Uterus (tissue), 4 donors: ENCODE results near the gene LYPD6. TPM values are rescaled to one million over a fixed set of nuclear protein-coding genes. Genes with fewer than 3 reads are reported as not detected.

Experiments used
- DNase-seq, 2 donors: peaks; one replicate each; pipeline ENCODE4 v3.0.0-alpha.2; 2019 to 2020
- H3K27ac ChIP-seq, 2 donors: fragments of 200-600 bp; sonication (generic); 1 replicate in 1 of 2; 2 replicates in 1 of 2; pipeline ENCODE4 v1.5.1; 2016 to 2018
- H3K27me3 ChIP-seq, 2 donors: fragments of 200-600 bp; sonication (generic); one replicate each; pipeline ENCODE4 v1.5.1; 2018 to 2019; ENCODE audit warnings: control low read depth in 1 of 2
- H3K36me3 ChIP-seq, 2 donors: fragments of 200-600 bp; sonication (generic); one replicate each; pipeline ENCODE4 v1.5.1; 2019; ENCODE audit warnings: control low read depth in 1 of 2
- H3K4me1 ChIP-seq, 2 donors: fragments of 200-600 bp; sonication (generic); one replicate each; pipeline ENCODE4 v1.5.1; 2018 to 2019; ENCODE audit warnings: control low read depth in 1 of 2
- H3K4me3 ChIP-seq, 2 donors: fragments of 200-600 bp; sonication (generic); 1 replicate in 1 of 2; 2 replicates in 1 of 2; pipeline ENCODE4 v1.5.1; 2018 to 2019; ENCODE audit warnings: mild to moderate bottlenecking in 1 of 2
- H3K9me3 ChIP-seq, 2 donors: fragments of 200-600 bp; sonication (generic); one replicate each; pipeline ENCODE4 v1.5.1; 2019; ENCODE audit warnings: control low read depth in 1 of 2
- POLR2A ChIP-seq, 2 donors: fragments of 450-650 bp; IDR thresholded peaks; one replicate each; pipeline ENCODE4 v1.6.1; 2016; ENCODE audit warnings: antibody characterized with exemption in 2 of 2, mild to moderate bottlenecking in 1 of 2, moderate library complexity in 1 of 2
- intact Hi-C: fragments of 100-400 bp; cut with DNase I; formaldehyde crosslinking; loops from one replicate; pipeline ENCODE4 v1.15.1; 2023; ENCODE audit warnings: low total_unique reads
- total RNA-seq, 4 donors: library from RNA; depleted of rRNA in 3 of 4; stranded (reverse); fragments of >200 nt in 3 of 4; gene quantifications; one replicate each; pipeline versions ENCODE4 v1.1.0 to v1.2.4, GENCODE V29; 2014 to 2023
- TF ChIP-seq, protein P1 (sequence below), 4 experiments: fragments of 200-600 bp in 2 of 4; fragments of 450-650 bp in 2 of 4; sonication (generic) in 2 of 4; IDR thresholded peaks; one replicate each; pipeline ENCODE4 v1.5.1; 2016 to 2019; ENCODE audit warnings: antibody characterized with exemption in 4 of 4, mild to moderate bottlenecking in 2 of 4, moderate library complexity in 1 of 4
- donor health status: DM: yes; HTN: yes; CAD: no.

Gene LYPD6
- total RNA-seq, 4 donors from 2014 or later, result 0.29 to 23.7 (median 1.7) TPM

DNA sequence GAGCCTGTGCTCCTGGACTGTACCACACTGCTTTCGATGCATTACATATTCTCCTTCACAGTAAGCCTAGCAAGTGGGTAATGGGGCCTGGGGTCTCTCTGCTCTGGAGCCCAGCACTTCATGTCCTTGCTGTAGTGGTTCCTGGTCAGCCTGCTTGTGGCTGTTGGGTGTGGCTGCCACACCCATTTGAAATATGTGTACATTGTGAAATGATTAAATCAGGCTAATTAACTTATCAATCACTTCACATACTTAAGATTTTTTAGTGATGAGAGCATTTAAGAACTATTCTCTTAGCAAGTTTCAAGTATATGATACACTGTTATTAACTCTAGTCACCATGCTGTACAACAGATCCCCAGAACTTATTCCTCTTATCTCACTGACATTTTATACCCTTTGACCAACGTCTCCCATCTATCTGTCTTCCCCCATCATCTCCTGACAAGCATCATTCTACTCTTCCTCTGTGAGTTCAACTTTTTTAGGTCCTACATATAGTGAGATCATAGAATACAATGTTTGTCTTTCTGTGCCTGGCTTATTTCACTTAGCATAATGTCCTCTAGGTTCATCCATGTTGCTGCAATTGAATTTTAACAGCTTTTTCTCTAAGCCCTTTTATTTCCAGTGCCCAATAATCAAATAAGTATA is 92.1 kb downstream of the LYPD6 start:
- intact Hi-C loops, result no loop called here
- Histone ChIP-seq H3K36me3 (no peaks in the 10 kb centered on the region), H3K4me3 (no peak overlapping the region), H3K9me3 (no peaks in the 10 kb centered on the region), H3K27me3 (no peaks in the 10 kb centered on the region), H3K27ac (no peak overlapping the region), H3K4me1 (no peaks in the 10 kb centered on the region)
- TF ChIP-seq, protein P1, sequence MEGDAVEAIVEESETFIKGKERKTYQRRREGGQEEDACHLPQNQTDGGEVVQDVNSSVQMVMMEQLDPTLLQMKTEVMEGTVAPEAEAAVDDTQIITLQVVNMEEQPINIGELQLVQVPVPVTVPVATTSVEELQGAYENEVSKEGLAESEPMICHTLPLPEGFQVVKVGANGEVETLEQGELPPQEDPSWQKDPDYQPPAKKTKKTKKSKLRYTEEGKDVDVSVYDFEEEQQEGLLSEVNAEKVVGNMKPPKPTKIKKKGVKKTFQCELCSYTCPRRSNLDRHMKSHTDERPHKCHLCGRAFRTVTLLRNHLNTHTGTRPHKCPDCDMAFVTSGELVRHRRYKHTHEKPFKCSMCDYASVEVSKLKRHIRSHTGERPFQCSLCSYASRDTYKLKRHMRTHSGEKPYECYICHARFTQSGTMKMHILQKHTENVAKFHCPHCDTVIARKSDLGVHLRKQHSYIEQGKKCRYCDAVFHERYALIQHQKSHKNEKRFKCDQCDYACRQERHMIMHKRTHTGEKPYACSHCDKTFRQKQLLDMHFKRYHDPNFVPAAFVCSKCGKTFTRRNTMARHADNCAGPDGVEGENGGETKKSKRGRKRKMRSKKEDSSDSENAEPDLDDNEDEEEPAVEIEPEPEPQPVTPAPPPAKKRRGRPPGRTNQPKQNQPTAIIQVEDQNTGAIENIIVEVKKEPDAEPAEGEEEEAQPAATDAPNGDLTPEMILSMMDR (IDR thresholded peaks at IDR 0.05), result no peak
- TF ChIP-seq POLR2A (IDR thresholded peaks at IDR 0.05), result no peak
- no peak for DNase-seq

DNA sequence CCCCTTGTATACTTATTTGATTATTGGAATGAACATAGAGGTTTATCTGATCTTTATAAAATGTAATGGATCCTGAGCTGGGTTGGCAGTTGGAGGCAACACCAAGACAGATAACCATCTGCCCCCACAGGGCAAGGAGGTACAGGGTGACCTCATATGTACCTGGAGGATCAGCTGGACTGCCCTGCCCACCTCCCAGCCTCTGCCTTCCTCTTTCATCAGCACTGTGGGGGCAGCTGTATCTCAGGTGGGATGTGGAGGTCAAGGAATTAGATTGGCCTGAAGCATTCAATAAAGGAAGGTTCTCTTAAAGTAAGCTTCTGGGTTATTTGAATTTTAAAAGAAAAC is 92.6 kb downstream of the LYPD6 start:
- Histone ChIP-seq H3K9me3 (no peaks in the 10 kb centered on the region), H3K4me1 (no peaks in the 10 kb centered on the region), H3K27ac (no peak overlapping the region), H3K36me3 (no peaks in the 10 kb centered on the region), H3K27me3 (no peaks in the 10 kb centered on the region), H3K4me3 (no peak overlapping the region)
- no peak for DNase-seq
- no peak for TF ChIP-seq POLR2A (IDR thresholded peaks at IDR 0.05)
- TF ChIP-seq, protein P1 (IDR thresholded peaks at IDR 0.05), result no peak
- intact Hi-C loops, result no loop called here

DNA sequence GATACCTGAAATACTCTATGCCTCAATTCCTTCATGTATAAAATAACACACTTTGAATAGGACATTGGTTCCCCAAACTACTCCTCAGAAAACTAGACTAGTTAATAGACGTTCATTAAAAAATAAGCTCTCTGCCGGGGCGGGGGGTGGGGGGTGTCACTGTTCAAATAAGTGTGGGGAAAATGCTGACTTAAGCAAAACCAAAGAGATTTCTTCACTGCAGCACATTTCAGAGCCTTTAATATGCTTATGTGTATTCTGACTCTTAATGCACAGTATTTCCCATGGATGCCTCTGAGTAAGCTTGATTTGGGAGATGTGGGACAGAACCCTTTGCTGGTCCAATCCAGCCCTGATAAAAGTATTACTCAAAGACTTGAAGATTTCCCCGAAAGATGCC is 93.2 kb downstream of the LYPD6 start:
- Histone ChIP-seq H3K27ac (no peak overlapping the region), H3K36me3 (no peaks in the 10 kb centered on the region), H3K4me1 (no peaks in the 10 kb centered on the region), H3K4me3 (no peak overlapping the region), H3K9me3 (no peaks in the 10 kb centered on the region), H3K27me3 (no peaks in the 10 kb centered on the region)
- intact Hi-C loops, result no loop called here
- no peak for TF ChIP-seq POLR2A (IDR thresholded peaks at IDR 0.05)
- TF ChIP-seq, protein P1 (IDR thresholded peaks at IDR 0.05), result no peak
- no peak for DNase-seq

DNA sequence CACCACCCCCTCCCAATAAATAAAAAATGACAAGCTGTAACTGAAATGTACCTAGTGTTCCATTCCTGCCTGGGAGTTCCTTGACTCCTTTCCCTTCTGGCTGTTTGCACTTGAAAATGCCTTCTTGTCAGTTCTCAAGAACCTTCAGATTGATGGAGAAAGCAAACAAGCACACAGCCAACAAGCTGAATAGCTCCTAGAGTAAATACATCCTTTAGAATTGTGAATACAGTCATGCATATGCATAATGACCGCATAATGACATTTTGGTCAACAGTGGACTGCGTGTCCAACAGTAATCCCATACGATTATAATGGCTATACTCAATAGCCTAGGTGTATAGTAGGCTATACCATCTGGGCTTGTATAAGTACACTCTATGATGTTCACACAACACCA is 97.0 kb downstream of the LYPD6 start:
- Histone ChIP-seq H3K9me3 (no peaks in the 10 kb centered on the region), H3K4me3 (no peak overlapping the region), H3K36me3 (no peaks in the 10 kb centered on the region), H3K27me3 (no peaks in the 10 kb centered on the region), H3K4me1 (no peaks in the 10 kb centered on the region), H3K27ac (no peak overlapping the region)
- TF ChIP-seq, protein P1 (IDR thresholded peaks at IDR 0.05), result no peak
- TF ChIP-seq POLR2A (IDR thresholded peaks at IDR 0.05), result no peak
- intact Hi-C loops, result no loop called here
- DNase-seq, result no peak

DNA sequence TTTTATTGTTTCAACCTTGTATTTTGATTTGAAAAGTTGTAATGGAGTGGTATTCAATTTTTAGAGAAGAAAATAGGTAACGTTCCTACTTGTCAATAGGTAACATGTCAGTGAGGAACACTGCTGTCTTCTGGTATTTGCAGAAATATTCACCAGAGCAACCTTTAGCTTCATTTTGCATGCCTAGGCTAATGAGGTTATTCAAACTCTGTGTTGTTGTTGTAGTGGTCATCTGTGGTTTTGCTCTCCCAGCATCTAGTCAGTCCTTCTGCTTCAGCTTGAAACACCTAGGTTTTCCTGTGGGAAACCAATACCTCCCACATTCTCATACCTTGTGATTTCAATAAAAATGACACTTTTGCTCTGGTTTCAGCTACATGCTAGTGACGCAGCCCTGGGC is 98.4 kb downstream of the LYPD6 start:
- intact Hi-C loops, result no loop called here
- Histone ChIP-seq H3K27me3 (no peaks in the 10 kb centered on the region), H3K27ac (no peak overlapping the region), H3K4me1 (no peaks in the 10 kb centered on the region), H3K36me3 (no peaks in the 10 kb centered on the region), H3K4me3 (no peak overlapping the region), H3K9me3 (no peaks in the 10 kb centered on the region)
- TF ChIP-seq, protein P1 (IDR thresholded peaks at IDR 0.05), result no peak
- no peak for TF ChIP-seq POLR2A (IDR thresholded peaks at IDR 0.05)
- DNase-seq, result no peak
